Measurements from ENCODE around the gene BMAL1.
"Not testable (repeated sequence)": the region's sequence is repeated elsewhere in the genome, so short reads cannot be mapped to it uniquely, and the experiment has no call there.

The BMAL1 gene

DNA sequence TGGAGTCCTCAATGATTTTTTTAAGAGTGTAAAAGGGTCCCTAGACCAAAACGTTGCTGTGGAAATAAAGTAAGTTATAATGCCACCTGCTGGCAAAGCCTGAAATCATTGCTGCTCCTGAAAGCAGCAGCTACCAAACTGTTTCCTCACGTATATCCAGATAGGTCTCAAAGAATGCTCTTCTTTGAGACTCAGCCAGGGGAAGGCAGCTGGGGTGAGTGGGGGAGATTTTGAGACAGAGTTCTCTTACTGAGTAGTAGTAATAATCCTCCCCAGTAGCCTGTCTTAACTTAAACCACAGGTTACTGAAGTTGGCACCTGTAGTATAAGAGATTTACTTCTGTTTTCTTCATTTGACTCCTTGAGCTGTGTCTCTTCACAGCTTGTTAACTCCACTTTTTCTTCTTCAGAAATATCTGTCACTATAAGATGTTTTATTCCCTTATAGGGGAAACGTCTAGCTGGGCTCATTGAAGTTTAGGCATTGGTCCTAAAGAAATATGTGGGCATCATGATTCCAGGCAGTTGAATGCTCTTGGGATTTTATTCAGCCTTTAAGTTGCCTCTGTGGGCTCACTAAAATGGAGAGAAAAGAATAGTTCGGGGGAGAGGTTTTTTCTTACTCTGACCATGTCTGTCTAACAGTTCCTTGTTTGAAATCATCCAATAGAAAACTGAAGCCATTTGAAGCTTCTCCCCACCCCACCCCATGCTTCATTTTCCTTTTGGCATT, 107.5 kb downstream of the BMAL1 start:
- in situ Hi-C loops (cut with MboI; ENCODE audit: low pct_unique_long_range_greater_than_20kb, low sequenced_read_pairs, unreplicated experiment) = no loop called here
- DNase-seq (ENCODE audit: low spot score) = peak; percentile 42
- TF ChIP-seq CTCF (IDR thresholded peaks at IDR 0.05; ENCODE audit: extremely low read depth, insufficient read depth, missing control alignments) = peak; percentile 73

DNA sequence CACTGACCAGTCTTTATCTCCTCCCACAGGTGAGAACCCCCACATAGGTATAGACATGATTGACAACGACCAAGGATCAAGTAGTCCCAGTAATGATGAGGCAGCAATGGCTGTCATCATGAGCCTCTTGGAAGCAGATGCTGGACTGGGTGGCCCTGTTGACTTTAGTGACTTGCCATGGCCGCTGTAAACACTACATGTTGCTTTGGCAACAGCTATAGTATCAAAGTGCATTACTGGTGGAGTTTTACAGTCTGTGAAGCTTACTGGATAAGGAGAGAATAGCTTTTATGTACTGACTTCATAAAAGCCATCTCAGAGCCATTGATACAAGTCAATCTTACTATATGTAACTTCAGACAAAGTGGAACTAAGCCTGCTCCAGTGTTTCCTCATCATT, 109.0 kb downstream of the BMAL1 start:
- TF ChIP-seq CTCF (IDR thresholded peaks at IDR 0.05; ENCODE audit: extremely low read depth, insufficient read depth, missing control alignments) = no peak
- in situ Hi-C loops (cut with MboI; ENCODE audit: low pct_unique_long_range_greater_than_20kb, low sequenced_read_pairs, unreplicated experiment) = no loop called here
- no peak for DNase-seq (ENCODE audit: low spot score)

DNA sequence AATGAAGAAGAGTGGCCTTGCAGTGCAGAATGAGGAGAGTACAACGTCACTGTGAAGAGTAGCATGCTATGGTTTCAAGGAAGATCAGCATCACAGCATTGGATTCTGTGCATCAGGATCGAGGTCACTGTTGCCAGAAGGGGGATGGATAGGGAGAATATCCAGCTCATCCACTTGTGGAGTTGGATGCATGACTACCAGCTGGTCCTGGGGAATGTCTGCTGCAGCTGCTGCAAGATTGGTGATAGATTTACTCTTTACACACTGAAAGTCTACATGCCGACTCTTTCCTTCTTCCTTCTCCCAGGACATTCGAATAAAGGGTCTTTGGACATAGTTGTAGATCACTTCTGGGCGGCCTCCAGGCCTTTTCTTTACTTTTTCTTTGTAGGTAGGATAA, 111.2 kb downstream of the BMAL1 start:
- TF ChIP-seq CTCF (IDR thresholded peaks at IDR 0.05; ENCODE audit: extremely low read depth, insufficient read depth, missing control alignments) = no peak
- in situ Hi-C loops (cut with MboI; ENCODE audit: low pct_unique_long_range_greater_than_20kb, low sequenced_read_pairs, unreplicated experiment) = no loop called here
- DNase-seq (ENCODE audit: low spot score) = no peak

DNA sequence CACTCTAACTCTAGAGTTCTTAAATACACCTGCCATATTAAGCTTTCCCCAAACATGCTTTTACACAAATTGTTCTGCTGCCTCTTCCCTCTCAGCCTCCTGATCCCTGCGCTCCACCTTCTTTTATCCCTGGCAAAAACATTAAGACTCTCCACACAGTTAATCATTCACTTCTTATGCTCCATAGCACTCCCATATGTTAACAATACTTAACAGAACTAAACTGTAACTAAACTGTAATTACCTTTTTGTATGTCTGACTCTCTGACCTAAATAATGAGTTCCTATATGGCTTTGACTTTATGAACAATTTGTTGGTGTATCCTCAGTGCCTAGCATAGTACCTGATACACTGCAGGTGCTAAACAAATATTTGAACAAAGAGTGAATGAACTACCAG, 113.6 kb downstream of the BMAL1 start:
- no peak for DNase-seq (ENCODE audit: low spot score)
- TF ChIP-seq CTCF (IDR thresholded peaks at IDR 0.05; ENCODE audit: extremely low read depth, insufficient read depth, missing control alignments) = no peak
- in situ Hi-C loops (cut with MboI; ENCODE audit: low pct_unique_long_range_greater_than_20kb, low sequenced_read_pairs, unreplicated experiment) = no loop called here

DNA sequence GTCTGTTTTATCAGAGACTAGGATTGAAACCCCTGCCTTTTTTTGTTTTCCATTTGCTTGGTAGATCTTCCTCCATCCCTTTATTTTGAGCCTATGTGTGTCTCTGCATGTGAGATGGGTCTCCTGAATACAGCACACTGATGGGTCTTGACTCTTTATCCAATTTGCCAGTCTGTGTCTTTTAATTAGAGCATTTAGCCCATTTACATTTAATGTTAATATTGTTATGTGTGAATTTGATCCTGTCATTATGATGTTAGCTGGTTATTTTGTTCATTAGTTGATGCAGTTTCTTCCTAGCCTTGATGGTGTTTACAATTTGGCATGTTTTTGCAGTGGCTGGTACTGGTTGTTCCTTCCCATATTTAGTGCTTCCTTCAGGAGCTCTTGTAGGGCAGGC, 120.7 kb downstream of the BMAL1 start:
- DNase-seq (ENCODE audit: low spot score); in situ Hi-C loops (cut with MboI; ENCODE audit: low pct_unique_long_range_greater_than_20kb, low sequenced_read_pairs, unreplicated experiment): not testable (repeated sequence)

- no peak for TF ChIP-seq CTCF (IDR thresholded peaks at IDR 0.05; ENCODE audit: extremely low read depth, insufficient read depth, missing control alignments)
- DNase-seq (ENCODE audit: low spot score) = no peak
- in situ Hi-C loops (cut with MboI; ENCODE audit: low pct_unique_long_range_greater_than_20kb, low sequenced_read_pairs, unreplicated experiment) = no loop called here
These were observed 127.6 kb downstream of the BMAL1 start for GRCh38 chr11:13405220-13405619.

DNA sequence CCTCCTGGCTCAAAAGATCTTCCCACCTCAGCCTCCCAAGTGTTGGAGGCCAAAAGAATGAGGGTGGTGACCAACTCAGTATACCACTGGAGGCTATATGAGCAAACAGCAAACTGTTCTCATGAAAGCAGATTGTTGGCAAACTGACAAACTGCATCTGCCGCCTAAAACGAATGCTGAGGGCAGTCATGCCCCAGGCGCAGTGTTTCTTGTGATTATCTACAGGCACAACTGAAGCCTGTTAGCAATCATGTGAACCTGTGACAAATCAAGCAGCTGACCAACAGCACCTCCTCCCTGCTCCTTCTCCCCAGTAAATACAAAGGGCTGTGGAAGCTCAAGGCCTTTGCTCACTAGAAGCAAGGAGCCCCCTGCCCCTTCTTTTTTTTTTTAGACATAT, 137.6 kb downstream of the BMAL1 start:
- TF ChIP-seq CTCF (IDR thresholded peaks at IDR 0.05; ENCODE audit: extremely low read depth, insufficient read depth, missing control alignments) = no peak
- in situ Hi-C loops (cut with MboI; ENCODE audit: low pct_unique_long_range_greater_than_20kb, low sequenced_read_pairs, unreplicated experiment) = no loop called here
- no peak for DNase-seq (ENCODE audit: low spot score)
